Ramos (cell line): ENCODE data around the gene C4orf50.

Experiments used
- in situ Hi-C: fragments of 300-500 bp; cut with MboI; formaldehyde crosslinking; loops from one replicate; pipeline ENCODE4 v1.14.3; 2022; ENCODE audit warnings: low sequenced_read_pairs; ENCODE audit not compliant: unreplicated experiment

The C4orf50 gene

GRCh38 chr4:5995901-5996623 lies 22.2 kb downstream of the C4orf50 start:
- in situ Hi-C loops, result loop anchor here (10.0 kb wide), 1 partner anchor 329 kb away; no protein-coding TSS in a partner anchor

- in situ Hi-C loops, result loop anchor here (10.0 kb wide), 1 partner anchor 331 kb away; no protein-coding TSS in a partner anchor
These were observed 24.1 kb downstream of the C4orf50 start for GRCh38 chr4:5993876-5994811.

GRCh38 chr4:5993346-5993745 lies 24.9 kb downstream of the C4orf50 start:
- in situ Hi-C loops, result loop anchor here (10.0 kb wide), 1 partner anchor 331 kb away; no protein-coding TSS in a partner anchor

GRCh38 chr4:5992828-5993321 lies 25.4 kb downstream of the C4orf50 start:
- in situ Hi-C loops, result loop anchor here (10.0 kb wide), 1 partner anchor 332 kb away; no protein-coding TSS in a partner anchor

GRCh38 chr4:5992171-5992827 lies 25.9 kb downstream of the C4orf50 start:
- in situ Hi-C loops, result loop anchor here (10.0 kb wide), 1 partner anchor 333 kb away; no protein-coding TSS in a partner anchor

GRCh38 chr4:5991405-5991804 lies 26.8 kb downstream of the C4orf50 start:
- in situ Hi-C loops, result loop anchor here (10.0 kb wide), 1 partner anchor 333 kb away; no protein-coding TSS in a partner anchor

- in situ Hi-C loops, result loop anchor here (10.0 kb wide), 1 partner anchor 334 kb away; no protein-coding TSS in a partner anchor
These were observed 27.6 kb downstream of the C4orf50 start for GRCh38 chr4:5990446-5991160.

GRCh38 chr4:5989236-5990225 lies 28.7 kb downstream of the C4orf50 start:
- in situ Hi-C loops, result loop anchor here (10.0 kb wide), 1 partner anchor 335 kb away; no protein-coding TSS in a partner anchor

- in situ Hi-C loops, result no loop called here
These were observed 30.0 kb downstream of the C4orf50 start for GRCh38 chr4:5988086-5988845.

GRCh38 chr4:5984843-5985242 lies 33.4 kb downstream of the C4orf50 start:
- in situ Hi-C loops, result no loop called here

- in situ Hi-C loops, result no loop called here
These were observed 35.9 kb downstream of the C4orf50 start for GRCh38 chr4:5982156-5982973.

GRCh38 chr4:5980436-5981155 lies 37.6 kb downstream of the C4orf50 start:
- in situ Hi-C loops, result no loop called here

- in situ Hi-C loops, result no loop called here
These were observed 38.2 kb downstream of the C4orf50 start for GRCh38 chr4:5979981-5980380.

GRCh38 chr4:5976921-5977320 lies 41.3 kb downstream of the C4orf50 start:
- in situ Hi-C loops, result no loop called here

GRCh38 chr4:5976431-5976830 lies 41.8 kb downstream of the C4orf50 start:
- in situ Hi-C loops, result no loop called here

GRCh38 chr4:5974321-5974720 lies 43.9 kb downstream of the C4orf50 start:
- in situ Hi-C loops, result no loop called here
